Measurements from ENCODE around the gene ARL5A.

- TF ChIP-seq EZH2 (IDR thresholded peaks at IDR 0.05; ENCODE audit: insufficient read depth, poor library complexity, severe bottlenecking) (no peak), EZH2phosphoT487 (IDR thresholded peaks at IDR 0.05; ENCODE audit: insufficient read depth, low read depth) (no peak)
Measured at GRCh38 chr2:151762694-151763093, 65.5 kb downstream of the ARL5A start.
